Suprapubic skin (tissue), 4 donors: Measurements from ENCODE around the gene CDKN2B-AS1.

ENCODE experiments used
- CTCF ChIP-seq, 2 donors: fragments of 200-600 bp in 1 of 2; fragments of 450-650 bp in 1 of 2; sonication (generic) in 1 of 2; IDR thresholded peaks; one replicate each; pipeline ENCODE4 v1.5.1; 2016 to 2019; ENCODE audit warnings: antibody characterized with exemption in 2 of 2, mild to moderate bottlenecking in 1 of 2, moderate library complexity in 1 of 2
- EP300 ChIP-seq: sonication (generic); formaldehyde crosslinking; IDR thresholded peaks from one replicate; pipeline ENCODE4 v1.6.1; 2017; ENCODE audit warnings: antibody characterized with exemption
- POLR2A ChIP-seq, 2 donors: fragments of 450-650 bp; IDR thresholded peaks; one replicate each; pipeline ENCODE4 v1.6.1; 2017; ENCODE audit warnings: antibody characterized with exemption in 2 of 2, mild to moderate bottlenecking in 2 of 2, moderate library complexity in 2 of 2
- POLR2AphosphoS5 ChIP-seq, 3 donors: sonication (generic); formaldehyde crosslinking; IDR thresholded peaks; one replicate each; pipeline ENCODE4 v1.6.1; 2017; ENCODE audit warnings: antibody characterized with exemption in 3 of 3

GRCh38 chr9:22136461-22137096 lies 142.0 kb downstream of the CDKN2B-AS1 start:
- TF ChIP-seq CTCF (IDR thresholded peaks at IDR 0.05) (no peak), POLR2AphosphoS5 (IDR thresholded peaks at IDR 0.05) (no peak), POLR2A (IDR thresholded peaks at IDR 0.05) (no peak), EP300 (no peak)
